Coronary artery (tissue), 2 donors: ENCODE measurements around the gene HTRA3.
A peak's percentile ranks its signal among the peaks of the same experiment; 100 is the strongest.
"Not testable (repeated sequence)": the region's sequence is repeated elsewhere in the genome, so short reads cannot be mapped to it uniquely, and the experiment has no call there.

Source experiments
- DNase-seq: peaks from one replicate; pipeline ENCODE4 v3.0.0-alpha.2; 2017; ENCODE audit warnings: low spot score
- H3K27ac ChIP-seq, 2 donors: fragments of 200-600 bp; sonication (generic); one replicate each; pipeline ENCODE4 v1.5.1; 2016 to 2019
- H3K4me3 ChIP-seq: fragments of 200-600 bp; sonication (generic); 2 replicates; pipeline ENCODE4 v1.5.1; 2016; ENCODE audit warnings: mild to moderate bottlenecking, moderate library complexity
- CTCF ChIP-seq: fragments of 200-600 bp; sonication (generic); IDR thresholded peaks from one replicate; pipeline ENCODE4 v1.5.1; 2019; ENCODE audit warnings: antibody characterized with exemption

The HTRA3 gene

GRCh38 chr4:8336412-8337075 lies 67.0 kb downstream of the HTRA3 start:
- TF ChIP-seq CTCF = no peak
- no peak overlapping the region for H3K27ac ChIP-seq
- no peak overlapping the region for H3K4me3 ChIP-seq
- no peak for DNase-seq

- TF ChIP-seq CTCF = no peak
- Histone ChIP-seq H3K4me3 (no peak overlapping the region), H3K27ac (no peak overlapping the region)
- no peak for DNase-seq
These were observed 68.9 kb downstream of the HTRA3 start for GRCh38 chr4:8338351-8338961.

- H3K27ac ChIP-seq = peak overlapping the region in 1 of 2 donors; percentile 53
- no peak for TF ChIP-seq CTCF
- peak; percentile 78 for DNase-seq
- no peak overlapping the region for H3K4me3 ChIP-seq
These were observed 71.3 kb downstream of the HTRA3 start for GRCh38 chr4:8340781-8341241.

- not testable (repeated sequence) for DNase-seq, H3K4me3 ChIP-seq
- H3K27ac ChIP-seq = peak overlapping the region in 1 of 2 donors; percentile 59
These were observed 71.7 kb downstream of the HTRA3 start for GRCh38 chr4:8341281-8341680.

- no peak for TF ChIP-seq CTCF
- no peak overlapping the region for H3K4me3 ChIP-seq
- peak; percentile 70 for DNase-seq
- H3K27ac ChIP-seq = peak overlapping the region in 1 of 2 donors; percentile 59
These were observed 72.1 kb downstream of the HTRA3 start for GRCh38 chr4:8341691-8342090.

GRCh38 chr4:8342651-8343261 lies 73.2 kb downstream of the HTRA3 start:
- peak; percentile 56 for DNase-seq
- Histone ChIP-seq H3K27ac (no peak overlapping the region), H3K4me3 (no peak overlapping the region)
- TF ChIP-seq CTCF = no peak

- DNase-seq = peak; percentile 47
- no peak for TF ChIP-seq CTCF
- H3K27ac ChIP-seq = no peak overlapping the region
- H3K4me3 ChIP-seq = no peak overlapping the region
These were observed 73.9 kb downstream of the HTRA3 start for GRCh38 chr4:8343262-8343966.
